SKM-1 (cell line): ENCODE results near the gene ZSCAN21.
"Not testable (repeated sequence)": the region's sequence is repeated elsewhere in the genome, so short reads cannot be mapped to it uniquely, and the experiment has no call there.

Experiments used
- DNase-seq: peaks from one replicate; lab custom pipeline; 2025; ENCODE audit not compliant: unreplicated experiment; lab: John Stamatoyannopoulos, UW

ZSCAN21 gene

DNA sequence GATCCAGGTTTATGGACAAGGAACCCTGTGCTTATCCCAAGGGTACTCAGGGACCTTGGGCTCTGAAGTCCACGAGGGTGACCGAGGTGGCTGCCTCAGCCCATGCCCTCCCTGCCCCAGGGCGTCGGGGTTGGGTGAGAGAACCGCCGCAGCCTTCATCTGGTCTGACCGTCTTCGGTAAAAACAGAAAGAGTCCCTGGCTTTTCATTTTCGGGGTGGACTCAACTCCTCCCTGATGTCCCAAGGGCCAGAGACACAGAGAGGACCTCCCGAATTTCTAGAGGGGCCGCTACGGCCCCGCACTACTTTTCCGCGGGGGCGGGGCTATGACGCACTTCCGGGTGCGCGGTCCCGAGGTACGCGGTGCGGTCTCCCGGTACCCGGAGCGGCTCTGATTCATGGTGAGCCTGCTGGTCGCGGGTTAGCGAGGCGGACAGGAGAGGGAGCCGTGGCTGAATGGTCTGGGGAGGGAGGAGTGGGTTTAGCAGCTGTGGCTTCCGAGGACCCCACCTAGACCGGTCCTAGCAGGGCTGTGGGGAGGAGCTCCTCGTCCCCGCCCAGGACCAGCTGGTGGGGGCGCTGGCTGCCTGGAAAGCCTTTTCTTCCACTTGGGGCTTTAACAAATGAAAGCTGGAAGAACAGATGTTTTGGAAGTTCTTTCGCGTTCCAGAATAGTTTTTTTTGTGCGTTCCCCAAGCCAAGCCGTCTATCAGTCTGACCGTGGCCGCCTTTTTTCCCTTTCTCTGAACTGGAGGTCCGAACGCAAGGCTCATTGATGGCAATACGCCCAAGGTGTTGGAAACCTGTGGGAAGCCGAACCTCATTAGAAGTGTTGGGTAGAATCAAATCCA lies at the start of gene ZSCAN21:
ZSCAN21 (plus strand) TSS at position 334 of the 851 bp plus-strand sequence. CDS start 7,233 bp downstream, outside the sequence.
- peak; percentile 53 for DNase-seq

DNA sequence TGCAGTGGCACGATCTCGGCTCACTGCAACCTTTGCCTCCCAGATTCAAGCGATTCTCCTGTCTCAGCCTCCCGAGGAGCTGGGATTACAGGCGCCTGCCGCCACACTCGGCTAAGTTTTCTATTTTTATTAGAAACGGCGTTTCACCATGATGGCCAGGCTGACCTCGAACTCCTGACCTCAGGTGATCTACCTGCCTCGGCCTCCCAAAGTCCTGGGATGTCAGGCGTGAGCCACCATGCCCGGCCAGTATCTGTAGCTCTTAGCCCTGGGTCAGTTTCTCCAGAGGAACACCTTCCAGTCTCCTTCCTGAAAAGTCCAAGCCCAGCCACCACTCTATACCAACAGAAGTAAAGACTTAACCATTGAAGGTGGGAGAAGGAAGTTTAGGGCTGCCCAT lies 49.3 kb upstream of the ZSCAN21 start:
- DNase-seq = no peak

DNA sequence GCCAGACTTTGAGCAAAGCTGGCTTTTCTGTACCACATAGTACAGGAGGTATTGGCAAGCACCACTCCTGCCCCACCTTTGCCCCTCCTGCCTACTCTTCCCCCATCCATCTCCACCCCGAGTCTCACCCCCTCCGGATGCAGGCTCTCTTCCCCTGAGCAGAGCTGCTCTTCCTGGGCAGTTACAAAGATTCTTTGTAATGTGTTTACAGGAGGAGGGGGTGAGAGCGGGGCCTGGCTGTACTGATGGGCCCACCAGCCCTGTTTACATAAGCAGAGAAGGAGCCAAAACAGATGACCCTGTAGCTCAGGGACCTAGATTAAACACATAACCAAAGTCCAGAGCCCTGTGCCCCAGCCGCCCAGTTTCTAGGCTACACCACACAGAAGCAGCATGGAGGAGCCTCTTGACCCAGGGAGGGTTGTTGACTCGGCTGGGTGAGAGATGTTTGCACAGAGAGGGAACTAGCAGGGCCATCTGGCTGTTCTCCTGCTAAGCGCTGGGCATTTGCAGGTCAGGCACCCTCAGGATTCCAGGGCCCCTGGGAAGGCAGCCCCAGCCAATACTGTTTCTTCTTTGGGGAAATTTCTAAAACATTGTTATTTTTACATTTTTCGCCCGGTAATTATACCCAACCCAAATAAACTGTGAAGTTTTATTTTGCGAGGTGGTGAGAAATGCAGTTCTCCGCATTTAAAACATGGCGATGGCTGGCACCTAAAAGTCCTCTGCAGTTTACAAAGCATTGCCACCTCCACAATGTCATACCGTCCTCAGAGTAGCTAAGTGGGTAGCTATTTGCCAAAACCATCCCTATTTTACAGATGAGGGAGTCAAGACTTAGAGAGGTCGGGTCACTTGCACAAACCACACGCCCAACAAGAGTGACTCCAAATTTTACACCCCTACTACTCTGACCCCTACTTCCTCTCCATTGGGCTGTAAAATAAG lies 45.6 kb upstream of the ZSCAN21 start:
- DNase-seq = no peak

DNA sequence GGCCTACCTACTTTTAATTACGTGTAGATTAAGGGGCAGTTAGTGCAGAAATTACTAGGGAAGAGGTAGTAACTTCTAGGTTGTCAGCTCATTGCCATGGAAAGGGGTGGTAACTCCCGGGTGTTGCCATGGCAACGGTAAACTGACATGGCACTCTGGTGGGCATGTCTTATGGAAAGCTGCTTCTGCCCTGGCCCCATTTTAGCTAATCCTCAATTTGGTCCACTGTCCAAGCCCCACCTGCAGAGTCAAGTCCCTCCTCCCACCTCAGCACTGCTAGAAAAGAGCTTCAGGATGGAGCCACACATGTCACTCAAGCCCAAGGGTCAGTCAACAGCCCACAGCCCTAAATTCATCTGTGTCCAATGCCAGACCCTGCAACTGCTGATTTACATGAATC lies 41.7 kb upstream of the ZSCAN21 start:
- no peak for DNase-seq

DNA sequence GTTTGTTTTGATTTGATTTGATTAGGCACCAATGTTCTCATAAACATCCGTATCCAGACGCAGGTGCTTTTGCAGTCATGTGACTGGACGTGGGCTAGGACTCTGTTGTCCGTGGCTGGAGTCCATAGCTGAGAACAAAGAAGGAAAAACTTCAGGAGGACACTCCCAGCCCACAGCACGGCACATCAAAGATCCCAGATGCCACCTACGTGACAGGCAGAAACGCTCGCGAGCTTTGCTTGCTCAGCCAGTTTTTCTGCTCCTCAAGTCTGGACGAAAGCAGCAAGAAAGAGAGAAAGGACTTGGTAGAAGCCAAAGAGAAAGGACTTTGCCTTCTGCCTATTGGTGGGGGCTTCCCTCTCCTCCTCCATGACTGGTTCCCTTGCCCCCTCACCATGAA lies 41.0 kb upstream of the ZSCAN21 start:
- DNase-seq = no peak

DNA sequence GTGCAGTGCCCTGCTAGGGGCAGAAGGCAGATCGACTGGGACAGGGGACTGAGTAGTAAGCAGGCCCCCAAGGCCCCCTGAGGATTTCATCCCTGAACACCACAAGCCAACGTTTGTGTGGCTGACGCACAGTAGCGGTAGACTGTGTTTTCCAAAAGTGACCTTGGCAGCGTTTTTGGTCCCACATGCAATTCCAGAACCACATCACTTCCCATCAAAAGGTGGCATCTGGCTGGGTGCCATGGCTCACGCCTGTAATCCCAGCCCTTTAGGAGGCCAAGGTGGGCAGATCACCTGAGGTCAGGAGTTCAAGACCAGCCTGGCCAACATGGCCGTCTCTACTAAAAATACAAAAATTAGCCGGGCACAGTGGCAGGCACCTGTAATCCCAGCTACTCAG lies 39.6 kb upstream of the ZSCAN21 start:
- DNase-seq = not testable (repeated sequence)

DNA sequence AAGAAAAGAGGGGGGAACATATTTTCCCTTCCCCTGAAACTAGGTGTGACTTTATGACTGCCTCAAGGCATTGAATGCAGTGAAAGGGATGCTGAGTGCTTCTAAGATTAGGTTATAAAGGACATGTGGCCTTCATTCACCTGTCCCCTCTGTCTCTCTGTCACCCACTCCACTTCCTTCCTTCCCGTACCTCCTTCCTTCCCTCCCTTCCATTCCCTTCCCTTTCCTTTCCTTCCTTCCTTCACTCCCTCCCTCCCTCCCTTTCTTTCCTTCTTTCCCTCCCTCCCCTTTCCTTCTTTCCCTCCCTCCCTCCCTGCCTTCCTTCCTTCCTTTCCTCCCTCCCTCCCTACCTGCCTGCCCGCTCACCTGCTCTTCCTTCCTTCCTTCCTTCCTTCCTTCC lies 38.7 kb upstream of the ZSCAN21 start:
- DNase-seq = no peak

DNA sequence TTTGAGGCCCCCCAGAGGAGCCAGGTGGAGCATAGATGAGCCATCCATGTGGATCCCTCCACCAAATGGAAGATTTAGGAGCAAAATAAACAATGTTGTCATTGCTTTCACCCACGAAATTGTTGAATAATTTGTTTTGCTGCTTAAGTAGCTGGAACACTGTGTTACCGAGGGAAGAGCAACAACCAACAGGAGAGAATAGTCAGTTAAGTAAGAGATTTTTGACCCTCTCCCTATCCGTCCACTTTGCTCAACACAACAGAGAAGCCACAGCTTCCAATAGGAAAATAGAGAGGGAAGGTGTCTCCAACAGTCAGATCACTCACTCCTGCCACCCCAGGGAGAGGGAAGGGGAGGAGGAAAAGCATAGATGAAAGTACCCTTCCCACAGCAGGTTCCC lies 38.1 kb upstream of the ZSCAN21 start:
- no peak for DNase-seq

DNA sequence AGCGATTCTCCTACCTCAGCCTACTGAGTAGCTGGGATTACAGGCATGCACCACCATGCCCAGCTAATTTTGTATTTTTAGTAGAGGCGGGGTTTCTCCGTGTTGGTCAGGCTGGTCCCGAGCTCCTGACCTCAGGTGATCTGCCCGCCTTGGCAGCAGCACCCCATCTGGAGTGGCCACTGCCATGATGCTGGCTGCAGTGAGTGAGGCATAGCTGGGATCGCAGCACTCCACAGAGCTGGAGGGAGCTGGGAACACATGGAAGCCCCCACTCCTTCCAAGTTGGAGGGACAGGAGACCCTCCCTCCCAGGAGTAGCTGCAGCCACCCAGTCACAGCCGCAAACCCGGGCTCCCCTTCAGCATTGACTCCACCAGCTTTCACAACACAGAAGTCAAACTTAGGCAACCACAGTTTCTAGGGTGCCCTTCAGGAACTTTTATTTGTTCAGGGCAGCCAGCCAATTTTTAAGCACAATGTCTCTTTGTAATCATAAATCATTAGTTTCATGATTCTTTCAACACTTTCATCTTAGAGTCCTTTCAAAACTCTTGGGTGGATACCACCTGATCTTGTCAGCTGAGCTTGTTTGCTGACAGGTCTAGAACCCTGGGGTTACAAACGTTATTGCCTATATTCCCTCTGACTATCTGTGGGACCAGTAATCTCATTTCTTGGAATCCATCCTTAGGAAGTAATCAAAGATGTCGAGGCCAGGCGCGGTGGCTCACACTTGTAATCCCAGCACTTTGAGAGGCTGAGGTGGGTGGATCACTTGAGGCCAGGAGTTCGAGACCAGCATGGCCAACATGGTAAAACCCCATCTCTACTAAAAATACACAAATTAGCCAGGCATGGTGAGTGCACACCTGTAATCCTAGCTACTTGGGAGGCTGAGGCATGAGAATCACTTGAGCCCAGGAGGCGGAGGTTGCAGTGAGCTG lies 36.9 kb upstream of the ZSCAN21 start:
- not testable (repeated sequence) for DNase-seq

DNA sequence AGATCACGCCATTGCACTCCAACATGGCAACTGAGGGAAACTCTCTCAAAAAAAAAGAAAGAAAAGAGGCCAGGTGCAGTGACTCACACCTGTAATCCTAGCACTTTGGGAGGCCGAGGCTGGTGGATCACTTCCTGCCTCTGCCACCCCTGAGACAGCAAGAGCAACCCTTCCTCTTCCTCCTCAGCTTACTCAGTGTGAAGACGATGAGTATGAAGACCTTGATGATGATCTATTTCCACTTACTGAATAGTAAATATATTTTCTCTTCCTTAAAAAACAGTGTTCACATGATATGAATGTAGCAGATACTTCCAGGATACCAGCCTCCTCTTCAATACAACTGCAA lies 36.3 kb upstream of the ZSCAN21 start:
- DNase-seq = no peak

DNA sequence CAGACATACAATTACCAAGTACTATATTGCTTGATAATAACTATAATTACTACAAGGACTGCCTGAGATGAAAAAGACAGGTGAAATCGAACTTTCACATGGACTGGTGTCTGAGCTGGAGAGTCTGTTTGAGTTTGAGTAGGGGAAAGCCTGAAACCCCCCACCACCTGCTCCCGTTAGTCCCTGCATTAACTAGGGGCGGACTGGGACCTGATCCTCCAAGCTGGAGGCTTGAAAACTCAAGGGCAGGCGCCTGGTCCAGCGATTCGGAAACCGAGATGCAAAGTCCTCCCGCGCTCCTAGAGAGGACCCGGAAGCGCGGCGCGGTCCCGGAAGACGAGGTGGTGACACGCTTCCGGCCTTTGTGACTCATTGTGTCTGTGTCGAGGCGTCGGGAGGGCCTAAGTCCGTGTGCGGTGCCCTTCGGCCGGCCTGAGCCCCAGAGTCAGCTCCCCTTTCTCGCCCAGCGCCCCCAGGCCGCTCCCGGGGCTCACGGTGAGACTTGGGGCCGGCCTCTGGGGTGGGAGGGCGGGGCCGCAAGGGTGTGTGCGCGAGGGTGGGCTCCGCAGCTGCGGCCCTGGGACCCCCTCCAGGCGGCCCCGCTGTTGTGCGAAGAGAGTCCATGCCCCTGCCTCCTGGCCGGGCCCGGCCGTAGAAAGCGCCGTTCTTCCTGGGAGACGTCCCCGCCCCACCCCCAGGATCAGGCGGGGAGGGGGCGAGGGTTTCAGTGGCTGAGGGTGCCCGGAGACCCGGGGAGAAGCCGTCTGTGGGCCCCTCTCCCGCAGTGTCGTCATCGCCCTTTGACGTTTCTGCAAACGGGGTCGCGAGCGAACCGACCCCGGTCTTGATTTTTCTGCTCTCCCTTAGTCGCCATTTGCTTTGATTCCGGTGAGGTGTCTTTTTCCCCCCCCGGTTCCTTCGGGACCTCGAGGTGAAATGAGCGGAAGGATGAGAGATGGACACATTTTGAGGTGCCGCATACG lies 34.1 kb upstream of the ZSCAN21 start, which contains the start of gene ZKSCAN1:
ZKSCAN1 (plus strand) TSS at position 365 of the 983 bp plus-strand sequence. CDS start 7,911 bp downstream, outside the sequence.
- peak; percentile 75 for DNase-seq

DNA sequence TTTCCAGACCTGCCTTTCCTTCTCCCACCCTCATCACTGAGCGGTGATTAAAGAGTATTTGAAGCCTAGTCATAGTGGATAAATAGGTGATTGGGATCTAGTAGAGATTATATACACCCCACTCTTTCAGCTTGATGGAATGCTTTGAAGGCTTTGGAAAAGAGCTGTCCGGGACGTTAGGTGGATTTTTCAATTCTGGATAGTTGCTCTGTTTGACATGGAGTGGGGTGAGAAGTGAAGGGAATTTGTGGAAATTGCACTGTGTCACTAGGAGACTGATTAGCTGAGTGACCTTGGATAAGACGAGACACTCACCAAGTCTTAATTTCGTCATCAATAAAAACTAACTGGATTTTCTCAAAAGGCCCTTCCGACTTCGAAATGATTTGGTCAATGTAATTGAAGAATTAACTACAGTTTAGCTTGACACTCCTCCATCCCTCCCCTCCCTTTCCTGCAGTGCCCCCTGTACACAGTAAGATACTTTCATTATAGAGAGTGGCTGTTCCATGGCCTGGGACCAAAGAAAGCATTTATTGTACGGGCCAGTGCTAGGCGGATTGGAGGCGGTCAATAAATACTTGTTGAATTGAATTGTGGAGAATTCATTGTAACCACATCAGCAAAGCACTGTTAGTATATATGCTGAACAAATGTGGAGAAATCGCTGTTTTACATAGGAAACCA lies 33.2 kb upstream of the ZSCAN21 start:
- no peak for DNase-seq

DNA sequence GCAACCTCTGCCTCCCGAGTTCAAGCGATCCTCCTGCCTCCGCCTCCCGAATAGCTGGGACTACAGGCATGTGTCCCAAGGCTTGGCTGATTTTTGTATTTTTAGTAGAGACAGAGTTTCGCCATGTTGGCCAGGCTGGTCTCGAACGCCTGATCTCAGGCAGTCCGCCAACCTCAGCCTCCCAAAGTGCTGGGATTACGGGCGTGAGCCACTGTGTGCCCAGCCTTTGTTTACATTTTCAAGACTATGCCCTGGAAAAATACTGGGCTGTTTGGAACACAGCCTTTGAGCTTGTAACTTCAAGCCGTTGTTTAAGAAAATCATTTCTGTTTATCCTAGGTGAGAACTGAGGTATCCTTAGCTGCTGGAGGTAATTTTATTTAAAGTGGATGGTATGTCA lies 32.3 kb upstream of the ZSCAN21 start:
- no peak for DNase-seq

DNA sequence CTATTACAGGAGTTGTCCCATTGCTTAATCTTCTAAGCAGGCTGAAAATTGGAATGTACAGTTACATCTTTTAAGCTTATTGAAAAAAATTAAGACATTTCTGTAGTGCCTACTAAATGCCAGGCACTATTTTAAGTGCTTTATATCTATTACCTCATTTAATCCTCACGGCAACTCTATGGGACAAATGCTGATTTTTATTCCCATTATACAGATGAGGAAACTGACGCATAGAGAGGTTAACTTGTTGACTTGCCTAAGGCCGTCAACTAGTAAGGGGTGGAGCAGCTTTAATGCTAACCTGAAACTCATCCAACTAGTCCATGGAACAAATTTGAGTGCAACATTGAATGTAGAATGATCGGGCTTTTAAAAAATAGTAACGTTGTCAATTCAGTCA lies 31.7 kb upstream of the ZSCAN21 start:
- no peak for DNase-seq

DNA sequence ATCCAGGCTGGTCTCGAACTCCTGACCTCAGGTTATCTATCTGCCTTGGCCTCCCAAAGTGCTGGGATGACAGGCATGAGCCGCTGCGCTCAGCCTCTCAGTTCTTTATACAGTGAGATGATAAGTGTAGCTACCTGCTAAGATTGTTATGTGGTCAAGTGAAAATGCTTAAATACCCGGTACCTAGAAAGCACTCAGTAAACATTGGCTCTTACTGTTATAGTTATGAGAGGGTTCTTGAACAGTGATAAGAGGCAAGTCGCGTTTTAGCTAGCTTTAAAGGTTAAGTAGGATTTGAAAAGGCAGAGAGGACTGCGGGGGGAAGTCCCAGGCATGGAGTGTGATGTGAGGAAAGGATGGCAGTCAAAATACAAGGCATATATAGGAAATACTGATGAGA lies 29.7 kb upstream of the ZSCAN21 start:
- DNase-seq = no peak

DNA sequence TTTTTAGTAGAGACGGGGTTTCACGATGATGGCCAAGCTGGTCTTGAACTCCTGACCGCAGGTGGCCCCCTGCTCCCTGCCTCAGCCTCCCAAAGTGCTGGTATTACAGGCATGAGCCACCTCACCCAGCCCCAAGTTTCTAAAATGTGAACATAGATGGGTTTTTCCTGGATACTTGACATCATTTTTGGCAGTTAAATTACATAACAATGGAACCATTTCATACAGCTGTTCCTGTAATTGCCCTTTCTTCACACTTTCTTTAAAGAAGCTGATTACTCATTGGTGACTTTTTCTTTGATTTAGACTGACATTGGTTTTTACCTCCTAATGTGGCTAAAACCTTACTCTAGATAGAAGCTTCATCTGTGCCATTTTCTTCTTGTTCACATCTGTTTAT lies 28.3 kb upstream of the ZSCAN21 start:
- no peak for DNase-seq

DNA sequence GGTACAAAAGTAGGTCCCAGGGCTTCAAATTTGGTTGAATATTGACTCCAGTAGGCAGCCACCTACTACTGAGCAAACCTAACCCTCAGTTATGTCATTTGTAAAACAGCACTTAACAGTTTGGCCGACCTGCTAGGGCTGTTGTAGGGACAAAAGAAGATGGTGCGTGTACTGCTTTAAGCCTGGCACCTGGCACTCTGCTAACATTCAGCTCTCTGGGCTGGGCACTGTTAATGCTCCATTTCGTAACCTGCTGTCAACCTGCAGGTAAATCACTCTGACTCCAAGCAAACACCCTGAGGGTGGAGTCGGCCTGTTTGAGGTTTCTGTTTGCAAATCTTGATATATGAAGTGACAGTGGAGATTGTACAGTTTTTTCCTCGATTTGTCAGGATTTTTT lies 27.0 kb upstream of the ZSCAN21 start:
- DNase-seq = no peak

DNA sequence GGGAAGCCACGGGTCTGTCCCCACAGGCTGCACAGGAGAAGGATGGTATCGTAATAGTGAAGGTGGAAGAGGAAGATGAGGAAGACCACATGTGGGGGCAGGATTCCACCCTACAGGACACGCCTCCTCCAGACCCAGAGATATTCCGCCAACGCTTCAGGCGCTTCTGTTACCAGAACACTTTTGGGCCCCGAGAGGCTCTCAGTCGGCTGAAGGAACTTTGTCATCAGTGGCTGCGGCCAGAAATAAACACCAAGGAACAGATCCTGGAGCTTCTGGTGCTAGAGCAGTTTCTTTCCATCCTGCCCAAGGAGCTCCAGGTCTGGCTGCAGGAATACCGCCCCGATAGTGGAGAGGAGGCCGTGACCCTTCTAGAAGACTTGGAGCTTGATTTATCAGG lies 26.0 kb upstream of the ZSCAN21 start:
- no peak for DNase-seq

DNA sequence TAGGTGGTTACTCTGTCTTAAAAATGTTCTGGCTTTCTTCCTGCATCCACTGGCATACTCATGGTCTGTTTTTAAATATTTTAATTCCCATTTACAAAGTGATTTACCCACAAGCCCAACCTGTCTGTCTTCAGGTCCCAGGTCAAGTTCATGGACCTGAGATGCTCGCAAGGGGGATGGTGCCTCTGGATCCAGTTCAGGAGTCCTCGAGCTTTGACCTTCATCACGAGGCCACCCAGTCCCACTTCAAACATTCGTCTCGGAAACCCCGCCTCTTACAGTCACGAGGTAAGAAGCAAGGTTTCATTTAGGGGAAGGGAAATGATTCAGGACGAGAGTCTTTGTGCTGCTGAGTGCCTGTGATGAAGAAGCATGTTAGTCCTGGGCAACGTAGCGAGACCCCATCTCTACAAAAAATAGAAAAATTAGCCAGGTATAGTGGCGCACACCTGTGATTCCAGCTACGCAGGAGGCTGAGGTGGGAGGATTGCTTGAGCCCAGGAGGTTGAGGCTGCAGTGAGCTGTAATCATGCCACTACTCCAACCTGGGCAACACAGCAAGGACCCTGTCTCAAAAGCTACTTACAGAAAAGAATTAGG lies 25.5 kb upstream of the ZSCAN21 start:
- no peak for DNase-seq
